ENCODE data around the gene PPM1N.

The PPM1N gene

GRCh38 chr19:45498411-45499195 is at the start of gene PPM1N:
Gene PPM1N (plus strand): TSS chr19:45498443. CDS start chr19:45498473, 30 bp downstream.
- Histone ChIP-seq H2AFZ (peak within 1 kb of the TSS; percentile 84), H3K9ac (no peak within 1 kb of the TSS), H3K36me3 (ENCODE audit: control insufficient read depth, insufficient read depth, low read length) (no peaks in the 10 kb centered on the region), H3K4me1 (peaks cover 11% of the 10 kb centered on the region), H3K4me3 (ENCODE audit: low read depth, low read length) (peak within 1 kb of the TSS; percentile 34), H3K4me2 (ENCODE audit: low read length) (peak within 1 kb of the TSS; percentile 65), H3K27me3 (ENCODE audit: control insufficient read depth, insufficient read depth, low read length) (no peaks in the 10 kb centered on the region), H3K79me2 (no peaks in the 10 kb centered on the region), H3K9me3 (ENCODE audit: control insufficient read depth, low read length) (no peaks in the 10 kb centered on the region), H3K27ac (no peak within 1 kb of the TSS)
- no peak for TF ChIP-seq CTCF (IDR thresholded peaks at IDR 0.05)

- Histone ChIP-seq H3K9me3 (ENCODE audit: control insufficient read depth, low read length) (no peaks in the 10 kb centered on the region), H3K4me2 (ENCODE audit: low read length) (no peak overlapping the region), H3K27me3 (ENCODE audit: control insufficient read depth, insufficient read depth, low read length) (no peaks in the 10 kb centered on the region), H3K79me2 (peaks cover 3% of the 10 kb centered on the region), H3K9ac (no peak overlapping the region), H3K27ac (no peak overlapping the region), H3K36me3 (ENCODE audit: control insufficient read depth, insufficient read depth, low read length) (no peaks in the 10 kb centered on the region), H3K4me3 (ENCODE audit: low read depth, low read length) (no peak overlapping the region), H3K4me1 (peaks cover 18% of the 10 kb centered on the region), H2AFZ (no peak overlapping the region)
- TF ChIP-seq CTCF (IDR thresholded peaks at IDR 0.05), result no peak
Observed at GRCh38 chr19:45448887-45449299, 49.4 kb upstream of the PPM1N start.

- Histone ChIP-seq H3K9ac (no peak overlapping the region), H3K4me3 (ENCODE audit: low read depth, low read length) (peak overlapping the region; percentile 91), H3K27ac (peak overlapping the region; percentile 82), H3K27me3 (ENCODE audit: control insufficient read depth, insufficient read depth, low read length) (no peaks in the 10 kb centered on the region), H3K4me2 (ENCODE audit: low read length) (peak overlapping the region; percentile 96), H3K36me3 (ENCODE audit: control insufficient read depth, insufficient read depth, low read length) (no peaks in the 10 kb centered on the region), H2AFZ (peak overlapping the region; percentile 89), H3K9me3 (ENCODE audit: control insufficient read depth, low read length) (no peaks in the 10 kb centered on the region), H3K4me1 (peaks cover 12% of the 10 kb centered on the region), H3K79me2 (no peaks in the 10 kb centered on the region)
- no peak for TF ChIP-seq CTCF (IDR thresholded peaks at IDR 0.05)
Observed at GRCh38 chr19:45450012-45450333, 48.3 kb upstream of the PPM1N start.

GRCh38 chr19:45451131-45451849 is 47.0 kb upstream of the PPM1N start:
- peak overlapping the region; percentile 99 for H3K9ac ChIP-seq
- H3K36me3 ChIP-seq (ENCODE audit: control insufficient read depth, insufficient read depth, low read length), result no peaks in the 10 kb centered on the region
- H3K79me2 ChIP-seq, result no peaks in the 10 kb centered on the region
- peak overlapping the region; percentile 97 for H3K4me3 ChIP-seq (ENCODE audit: low read depth, low read length)
- peak overlapping the region; percentile 86 for H2AFZ ChIP-seq
- no peaks in the 10 kb centered on the region for H3K9me3 ChIP-seq (ENCODE audit: control insufficient read depth, low read length)
- TF ChIP-seq CTCF (IDR thresholded peaks at IDR 0.05), result no peak
- H3K4me2 ChIP-seq (ENCODE audit: low read length), result peak overlapping the region; percentile 100
- H3K4me1 ChIP-seq, result peaks cover 23% of the 10 kb centered on the region
- peak overlapping the region; percentile 99 for H3K27ac ChIP-seq
- H3K27me3 ChIP-seq (ENCODE audit: control insufficient read depth, insufficient read depth, low read length), result no peaks in the 10 kb centered on the region

Measured in parathyroid adenoma (tissue), 2 donors.